CD4-positive, alpha-beta T cell treated with Interleukin-2 at 100 ng/mL for 4 hours (primary cell): ENCODE measurements around the gene SYT15.
"Not testable (repeated sequence)": the region's sequence is repeated elsewhere in the genome, so short reads cannot be mapped to it uniquely, and the experiment has no call there.

Experiments used
- DNase-seq: peaks from one replicate; pipeline ENCODE4 v3.0.0-alpha.2; 2020; ENCODE audit warnings: low spot score

Gene SYT15

DNA sequence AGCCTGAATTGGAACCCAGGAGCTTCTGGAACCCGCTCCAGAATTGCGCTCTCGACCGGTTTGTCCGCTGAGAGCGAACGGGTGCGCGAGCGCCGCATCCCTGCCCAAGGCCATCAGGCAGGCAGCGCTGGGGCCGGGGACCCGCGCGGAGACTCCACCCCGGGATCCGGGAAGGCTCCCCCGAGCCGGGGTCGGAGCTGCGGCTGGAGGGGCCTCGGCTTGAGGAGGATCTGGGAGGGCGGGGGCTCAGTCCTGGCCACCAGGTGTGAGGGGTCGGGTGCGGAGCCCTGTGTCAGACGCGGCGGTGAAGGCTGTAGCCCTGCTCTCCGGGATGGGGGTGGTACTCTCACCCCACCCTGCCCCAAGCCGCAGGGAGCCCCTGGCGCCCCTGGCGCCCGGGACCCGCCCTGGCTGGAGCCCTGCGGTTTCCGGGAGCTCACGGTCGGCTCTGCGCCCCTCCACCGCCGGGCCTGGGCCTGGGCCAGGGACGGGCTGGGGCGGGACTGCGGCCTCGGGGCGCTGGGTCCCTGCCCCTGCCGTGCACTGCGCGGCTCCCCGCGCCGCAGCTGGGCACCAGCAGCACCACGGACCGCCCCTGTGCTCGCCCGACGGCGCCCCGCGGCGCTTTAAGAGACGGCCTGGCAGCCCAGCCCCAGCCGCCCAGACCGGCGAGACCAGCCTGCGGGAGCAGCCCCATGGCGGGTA lies at the start of gene SYT15:
Gene SYT15 (plus strand): TSS at position 655 of the 705 bp plus-strand sequence. CDS start 41 bp downstream, at position 696.
- DNase-seq = not testable (repeated sequence)

GRCh38 chr10:46529742-46530141 lies 49.2 kb upstream of the SYT15 start:
- DNase-seq = not testable (repeated sequence)

GRCh38 chr10:46530249-46531186 lies 48.4 kb upstream of the SYT15 start:
- DNase-seq = no peak

DNA sequence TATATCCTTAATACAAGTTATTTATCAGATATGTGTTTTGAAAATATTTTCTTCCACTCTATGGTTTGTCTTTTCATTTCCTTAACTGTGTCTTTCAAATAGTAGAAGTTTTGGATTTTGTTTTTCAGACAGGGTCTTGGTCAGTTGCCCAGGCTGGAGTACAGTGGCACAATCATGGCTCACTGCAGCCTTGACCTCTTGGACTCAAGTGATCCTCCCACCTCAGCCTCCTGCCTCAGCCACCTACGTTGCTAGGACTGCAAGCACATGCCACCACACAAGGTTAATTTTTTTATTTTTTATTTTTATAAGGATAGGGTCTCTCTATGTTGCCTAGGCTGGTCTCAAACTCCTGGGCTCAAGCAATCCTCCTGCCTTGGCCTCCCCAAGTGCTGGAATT lies 46.7 kb upstream of the SYT15 start:
- not testable (repeated sequence) for DNase-seq

GRCh38 chr10:46534828-46535524 lies 44.0 kb upstream of the SYT15 start:
- DNase-seq = no peak

DNA sequence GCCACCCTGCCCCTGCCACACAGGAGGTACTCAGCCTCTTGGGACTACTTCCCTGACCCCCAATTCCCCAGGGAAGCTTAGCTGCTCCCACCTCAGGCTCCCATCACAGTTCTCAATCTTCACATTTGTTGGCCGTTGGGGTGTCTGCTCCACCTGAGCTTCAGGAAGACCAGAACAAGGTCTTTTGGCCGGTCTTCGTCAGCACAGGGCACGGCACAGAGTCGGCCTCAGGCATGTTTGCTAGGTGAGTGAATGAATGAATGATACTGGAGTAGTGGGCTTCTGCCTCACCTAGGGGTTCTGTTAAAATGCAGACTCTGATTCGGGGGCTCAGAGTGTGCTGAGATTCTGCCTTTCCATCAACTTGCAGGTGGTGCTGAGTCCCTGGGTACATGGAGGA lies 42.8 kb upstream of the SYT15 start:
- no peak for DNase-seq

- no peak for DNase-seq
These were observed 42.1 kb upstream of the SYT15 start for GRCh38 chr10:46536781-46537180.

- DNase-seq = no peak
These were observed 41.6 kb upstream of the SYT15 start for GRCh38 chr10:46537309-46537708.

DNA sequence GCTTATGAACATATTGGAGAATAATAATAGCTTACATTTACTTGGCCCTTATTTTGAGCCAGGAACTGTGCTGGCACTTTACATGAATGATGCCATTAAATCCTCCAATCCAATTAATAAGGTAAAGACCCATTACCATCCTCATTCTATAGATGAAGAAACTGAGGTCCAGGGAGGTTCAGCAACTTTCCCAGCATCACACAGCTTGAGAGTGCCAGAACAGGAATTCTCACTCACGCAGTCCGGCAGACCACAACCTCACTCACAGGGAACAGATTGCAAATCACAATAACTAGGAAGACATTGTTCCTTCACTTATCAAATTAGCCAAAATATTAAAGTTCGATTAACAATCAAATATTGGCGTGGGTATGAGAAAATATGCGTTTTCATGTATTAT lies 40.8 kb upstream of the SYT15 start:
- no peak for DNase-seq

DNA sequence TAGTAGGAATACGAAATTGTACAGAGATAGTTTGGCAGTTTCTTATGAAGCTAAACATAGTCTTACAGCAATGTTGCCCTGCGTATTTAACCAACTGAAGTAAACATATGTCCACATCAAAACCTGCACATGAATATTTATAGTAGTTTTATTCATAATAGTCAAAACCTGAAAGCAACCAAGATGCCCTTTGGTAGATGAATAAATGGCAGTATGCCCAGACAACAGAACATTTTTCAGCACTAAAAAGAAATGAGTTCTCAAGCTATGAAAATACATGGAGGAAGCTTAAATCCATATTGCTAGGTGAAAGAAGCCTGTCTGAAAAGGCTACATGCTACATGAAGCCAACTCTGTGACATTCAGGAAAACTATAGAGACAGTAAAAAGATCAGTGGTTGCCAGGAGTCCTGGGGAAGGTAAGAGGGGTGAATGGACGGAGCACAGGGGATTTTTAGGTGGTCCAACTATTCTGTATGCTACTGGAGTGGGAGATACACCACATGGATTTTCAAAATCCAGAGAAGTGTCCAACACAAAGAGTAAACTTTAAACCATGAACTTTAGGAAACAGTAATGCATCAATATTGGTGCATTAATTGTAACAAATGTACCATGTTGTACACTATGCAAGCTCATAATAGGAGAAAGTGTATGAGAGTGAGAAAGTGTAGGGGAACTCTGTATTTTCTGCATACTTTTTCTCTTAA lies 40.1 kb upstream of the SYT15 start:
- no peak for DNase-seq

- DNase-seq = no peak
These were observed 39.1 kb upstream of the SYT15 start for GRCh38 chr10:46539596-46540411.

DNA sequence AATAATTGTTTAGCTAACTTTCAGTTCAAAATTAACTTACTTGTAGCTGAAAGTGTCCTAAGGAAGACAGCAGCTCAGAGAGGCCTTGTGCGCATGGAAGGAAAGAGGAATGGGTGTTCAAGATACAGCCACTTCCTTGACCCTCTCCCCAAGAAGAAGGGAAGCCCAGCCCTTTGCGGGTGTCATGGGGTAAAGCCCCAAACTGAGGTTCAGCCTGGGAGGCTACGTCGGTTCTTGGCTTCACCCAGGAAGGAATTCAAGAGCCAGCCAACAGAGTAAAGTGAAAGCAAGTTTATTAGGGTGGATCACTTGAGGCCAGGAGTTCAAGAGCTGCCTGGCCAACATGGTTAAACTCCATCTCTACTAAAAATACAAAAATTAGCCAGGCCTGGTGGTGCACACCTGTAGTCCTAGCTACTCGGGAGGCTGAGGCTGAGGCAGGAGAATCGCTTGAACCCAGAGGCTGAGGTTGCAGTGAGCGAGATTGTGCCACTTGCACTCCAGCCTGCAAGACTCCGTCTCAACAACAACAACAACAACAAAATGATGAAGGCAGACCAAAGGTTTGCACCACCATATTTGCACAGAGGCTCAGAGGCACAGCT lies 38.4 kb upstream of the SYT15 start:
- no peak for DNase-seq

DNA sequence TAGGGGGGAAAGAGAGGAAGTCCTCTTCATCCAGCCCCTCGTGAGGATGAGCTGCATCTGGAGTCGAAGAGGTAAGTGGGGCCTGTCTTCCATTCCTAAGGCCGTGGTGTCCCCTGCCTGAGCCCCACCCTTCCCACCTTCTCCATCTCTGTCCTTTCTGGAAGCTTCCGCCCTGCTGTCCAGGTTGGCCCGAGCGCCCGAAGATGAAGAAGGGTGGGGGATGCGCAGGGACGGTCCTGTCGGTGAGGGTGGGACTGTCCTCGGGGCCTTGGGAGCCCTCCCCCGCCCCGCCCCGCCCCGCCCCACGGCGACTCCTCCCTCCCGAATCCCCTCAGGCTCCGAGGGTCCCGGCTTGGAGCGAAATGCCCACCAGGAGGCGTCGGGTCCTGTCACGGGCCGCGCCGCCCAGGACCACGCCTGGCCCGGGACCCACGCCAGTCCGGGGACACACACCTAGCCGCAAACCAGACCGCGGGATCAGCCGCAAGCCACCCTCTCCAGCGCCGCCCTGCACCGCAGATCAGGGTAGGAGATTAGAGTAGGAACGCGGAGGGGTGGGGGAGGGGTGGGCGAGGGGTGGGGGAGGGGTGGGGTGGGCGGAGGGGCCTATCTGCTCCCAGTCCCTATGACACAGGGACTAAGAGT lies 37.8 kb upstream of the SYT15 start:
- no peak for DNase-seq

- DNase-seq = no peak
These were observed 37.0 kb upstream of the SYT15 start for GRCh38 chr10:46541735-46542566.

GRCh38 chr10:46542567-46543465 lies 36.1 kb upstream of the SYT15 start:
- DNase-seq = no peak

DNA sequence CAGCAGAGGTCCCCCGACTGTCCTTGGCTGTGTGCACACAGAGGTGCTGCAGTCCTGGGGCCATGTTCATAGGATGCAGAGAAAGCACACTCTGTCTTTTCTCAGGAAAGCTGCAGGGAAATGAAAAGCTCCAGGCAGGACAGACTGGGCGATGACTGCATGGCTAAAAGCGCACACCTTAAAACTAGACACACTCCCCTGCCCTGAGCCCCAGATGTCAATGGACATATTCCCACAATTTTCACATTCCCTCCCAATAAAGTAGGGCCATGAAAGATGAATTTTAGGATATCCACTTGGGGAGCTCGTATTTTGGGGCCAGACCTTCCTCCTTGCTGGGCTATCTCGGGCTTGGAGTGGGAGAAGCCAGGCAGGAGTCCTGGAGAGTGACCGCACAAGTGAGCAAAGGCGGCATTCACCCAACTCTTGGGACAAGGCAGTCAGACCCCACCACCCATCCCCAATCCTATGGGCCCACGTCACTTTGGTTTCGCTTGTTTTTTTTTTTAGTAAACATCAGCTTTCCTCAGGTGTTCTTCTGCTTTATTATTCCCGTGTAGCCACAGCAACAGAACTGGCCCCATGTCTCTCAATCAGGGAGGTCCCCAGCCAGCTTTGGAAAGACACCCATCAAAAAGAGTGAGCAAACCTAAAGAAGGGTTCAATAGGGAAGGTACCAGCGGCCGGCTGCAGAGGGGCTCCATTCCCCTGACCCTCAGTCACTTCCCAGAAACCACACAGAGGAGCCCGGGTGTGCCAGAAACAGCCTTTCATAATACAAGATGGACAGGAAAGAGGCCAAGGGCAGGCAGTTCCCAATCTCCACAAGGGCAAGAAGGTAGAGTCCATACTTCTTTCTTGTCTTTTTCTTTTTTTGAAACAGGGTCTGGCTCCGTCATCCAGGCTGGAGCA lies 35.2 kb upstream of the SYT15 start:
- no peak for DNase-seq
